ENCODE measurements around the gene EGFL6.

The EGFL6 gene

GRCh38 chrX:13662355-13662791 lies 93.0 kb downstream of the EGFL6 start:
- Histone ChIP-seq H3K9me2 (replicated peaks; ENCODE audit: low read depth, low read length) (no peaks in the 10 kb centered on the region), H3K9ac (ENCODE audit: low read depth, low read length, poor library complexity, severe bottlenecking) (no peak overlapping the region), H3F3A (ENCODE audit: low read depth) (no peaks in the 10 kb centered on the region), H3K79me2 (ENCODE audit: insufficient read depth, low read length) (no peaks in the 10 kb centered on the region), H3K4me3 (ENCODE audit: low read length, poor library complexity, severe bottlenecking) (no peak overlapping the region), H3K27me3 (ENCODE audit: insufficient read depth, low read length, poor library complexity, severe bottlenecking) (no peaks in the 10 kb centered on the region), H3K9me3 (ENCODE audit: insufficient read depth, low read depth, low read length) (no peaks in the 10 kb centered on the region), H3K36me3 (ENCODE audit: insufficient read depth, low read length) (peaks cover 5% of the 10 kb centered on the region; the same call in 1 of the 2 replicates), H3K4me2 (ENCODE audit: low read depth, low read length, poor library complexity, severe bottlenecking) (no peak overlapping the region), H3K4me1 (ENCODE audit: insufficient read depth, low read length, poor library complexity, severe bottlenecking) (peaks cover 5% of the 10 kb centered on the region), H2AFZ (ENCODE audit: low read length) (no peak overlapping the region), H4K20me1 (ENCODE audit: insufficient read depth, low read length, poor library complexity, severe bottlenecking) (no peaks in the 10 kb centered on the region)
- TF ChIP-seq EZH2phosphoT487 (IDR thresholded peaks at IDR 0.05; ENCODE audit: borderline replicate concordance) (no peak), CTCF (conservative IDR thresholded peaks at IDR 0.05; ENCODE audit: low read length) (no peak)

- no peaks in the 10 kb centered on the region for H3F3A ChIP-seq (ENCODE audit: low read depth)
- H3K27me3 ChIP-seq (ENCODE audit: insufficient read depth, low read length, poor library complexity, severe bottlenecking): no peaks in the 10 kb centered on the region
- H2AFZ ChIP-seq (ENCODE audit: low read length): no peak overlapping the region
- no peak overlapping the region for H3K9ac ChIP-seq (ENCODE audit: low read depth, low read length, poor library complexity, severe bottlenecking)
- no peaks in the 10 kb centered on the region for H4K20me1 ChIP-seq (ENCODE audit: insufficient read depth, low read length, poor library complexity, severe bottlenecking)
- H3K4me1 ChIP-seq (ENCODE audit: insufficient read depth, low read length, poor library complexity, severe bottlenecking): peaks cover 2% of the 10 kb centered on the region
- no peaks in the 10 kb centered on the region for H3K9me3 ChIP-seq (ENCODE audit: insufficient read depth, low read depth, low read length)
- no peak overlapping the region for H3K4me3 ChIP-seq (ENCODE audit: low read length, poor library complexity, severe bottlenecking)
- no peaks in the 10 kb centered on the region for H3K79me2 ChIP-seq (ENCODE audit: insufficient read depth, low read length)
- no peak overlapping the region for H3K4me2 ChIP-seq (ENCODE audit: low read depth, low read length, poor library complexity, severe bottlenecking)
- H3K9me2 ChIP-seq (replicated peaks; ENCODE audit: low read depth, low read length): no peaks in the 10 kb centered on the region
- no peak for TF ChIP-seq CTCF (conservative IDR thresholded peaks at IDR 0.05; ENCODE audit: low read length)
- TF ChIP-seq EZH2phosphoT487 (IDR thresholded peaks at IDR 0.05; ENCODE audit: borderline replicate concordance): no peak
- peaks cover 5% of the 10 kb centered on the region; the same call in 1 of the 2 replicates for H3K36me3 ChIP-seq (ENCODE audit: insufficient read depth, low read length)
Observed at GRCh38 chrX:13664020-13664419, 94.6 kb downstream of the EGFL6 start.

GRCh38 chrX:13666836-13667235 lies 97.4 kb downstream of the EGFL6 start:
- Histone ChIP-seq H3K79me2 (ENCODE audit: insufficient read depth, low read length) (no peaks in the 10 kb centered on the region), H3K9me2 (replicated peaks; ENCODE audit: low read depth, low read length) (no peaks in the 10 kb centered on the region), H3F3A (ENCODE audit: low read depth) (no peaks in the 10 kb centered on the region), H3K27me3 (ENCODE audit: insufficient read depth, low read length, poor library complexity, severe bottlenecking) (no peaks in the 10 kb centered on the region), H3K4me2 (ENCODE audit: low read depth, low read length, poor library complexity, severe bottlenecking) (no peak overlapping the region), H3K9ac (ENCODE audit: low read depth, low read length, poor library complexity, severe bottlenecking) (no peak overlapping the region), H4K20me1 (ENCODE audit: insufficient read depth, low read length, poor library complexity, severe bottlenecking) (no peaks in the 10 kb centered on the region), H3K9me3 (ENCODE audit: insufficient read depth, low read depth, low read length) (no peaks in the 10 kb centered on the region), H3K36me3 (ENCODE audit: insufficient read depth, low read length) (peaks cover 5% of the 10 kb centered on the region; the same call in 1 of the 2 replicates), H3K4me3 (ENCODE audit: low read length, poor library complexity, severe bottlenecking) (no peak overlapping the region), H3K4me1 (ENCODE audit: insufficient read depth, low read length, poor library complexity, severe bottlenecking) (no peaks in the 10 kb centered on the region), H2AFZ (ENCODE audit: low read length) (no peak overlapping the region)
- no peak for TF ChIP-seq EZH2phosphoT487 (IDR thresholded peaks at IDR 0.05; ENCODE audit: borderline replicate concordance)
- TF ChIP-seq CTCF (conservative IDR thresholded peaks at IDR 0.05; ENCODE audit: low read length): no peak

All from Loucy (cell line).